Measurements from ENCODE around the gene TMEM126B. TPM values are rescaled to one million over a fixed set of nuclear protein-coding genes. Genes with fewer than 3 reads are reported as not detected.
A peak's percentile ranks its signal among the peaks of the same experiment; 100 is the strongest.

Gene TMEM126B
- total RNA-seq, 1 donor from 2014 or later, result 14.7 TPM

DNA sequence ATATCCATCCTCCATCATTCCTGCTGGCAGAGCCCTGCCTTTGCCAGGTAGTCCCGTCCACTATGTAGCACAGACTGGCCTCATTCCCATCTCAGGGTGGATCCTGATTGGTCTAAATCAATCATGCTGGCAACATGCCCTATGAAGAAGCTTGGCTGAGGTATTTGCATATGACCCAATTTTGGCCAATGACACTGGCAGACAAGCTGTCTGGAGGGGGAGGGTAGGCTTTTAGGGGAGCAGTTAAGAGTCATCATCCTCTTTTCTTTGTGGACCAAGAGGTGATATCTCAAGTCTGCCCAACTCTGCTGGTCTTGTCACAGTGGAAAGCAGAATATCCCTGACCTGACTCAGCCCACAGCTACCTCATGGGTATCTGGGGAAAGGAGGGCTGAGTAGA, 52.5 kb downstream of the TMEM126B start:
- ATAC-seq, result peak; percentile 43
- no peak for DNase-seq (ENCODE audit: low spot score)

DNA sequence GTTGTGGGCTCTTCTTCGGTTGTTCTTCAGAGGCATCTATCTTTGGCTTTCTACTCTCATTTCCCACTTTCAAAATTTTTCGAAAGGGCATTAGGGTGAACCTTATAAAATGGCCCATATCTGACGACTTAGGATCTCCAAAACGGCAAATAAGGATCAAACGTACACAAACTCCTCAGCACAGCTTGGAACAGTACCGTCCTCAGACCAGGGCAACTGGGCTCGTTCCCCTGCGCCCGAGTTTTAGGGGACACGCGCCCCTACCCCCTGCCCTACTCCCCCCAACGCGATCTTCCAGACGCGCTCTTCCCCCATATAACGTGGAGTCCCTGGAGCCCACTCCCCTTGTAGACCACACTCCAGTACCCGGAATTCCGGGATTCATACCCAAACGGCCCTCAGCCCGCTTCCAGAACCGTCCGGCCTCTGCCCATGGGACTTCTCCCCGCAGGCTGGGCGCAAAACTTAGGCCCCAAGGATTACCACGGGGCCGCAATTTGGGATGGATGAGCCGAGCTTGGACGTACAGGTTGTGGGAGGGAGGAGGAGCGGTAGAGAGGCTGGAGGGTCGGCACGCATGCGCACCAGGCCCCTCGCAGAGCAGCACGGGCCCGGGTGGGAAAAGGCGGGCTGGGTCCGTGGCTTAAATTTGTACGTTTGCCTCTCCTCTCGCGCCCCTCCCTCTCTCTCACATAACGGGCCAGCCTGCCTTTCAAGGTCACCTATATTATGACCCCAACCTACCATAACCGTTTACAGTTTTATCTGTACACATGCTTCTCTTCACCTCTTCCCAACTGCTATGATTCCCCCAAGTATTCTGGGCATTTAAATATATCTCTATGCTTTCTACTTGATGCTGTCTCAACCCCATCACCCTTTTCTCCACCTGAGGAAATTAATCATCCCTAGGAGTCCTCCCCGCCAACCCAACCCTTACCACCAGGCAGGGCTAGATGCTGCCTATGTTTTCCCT, 54.2 kb downstream of the TMEM126B start:
- DNase-seq (ENCODE audit: low spot score) (peak; percentile 58), ATAC-seq (peak; percentile 84)

GRCh38 chr11:85685125-85685819, 56.9 kb downstream of the TMEM126B start:
- ATAC-seq (peak; percentile 19), DNase-seq (ENCODE audit: low spot score) (no peak)

DNA sequence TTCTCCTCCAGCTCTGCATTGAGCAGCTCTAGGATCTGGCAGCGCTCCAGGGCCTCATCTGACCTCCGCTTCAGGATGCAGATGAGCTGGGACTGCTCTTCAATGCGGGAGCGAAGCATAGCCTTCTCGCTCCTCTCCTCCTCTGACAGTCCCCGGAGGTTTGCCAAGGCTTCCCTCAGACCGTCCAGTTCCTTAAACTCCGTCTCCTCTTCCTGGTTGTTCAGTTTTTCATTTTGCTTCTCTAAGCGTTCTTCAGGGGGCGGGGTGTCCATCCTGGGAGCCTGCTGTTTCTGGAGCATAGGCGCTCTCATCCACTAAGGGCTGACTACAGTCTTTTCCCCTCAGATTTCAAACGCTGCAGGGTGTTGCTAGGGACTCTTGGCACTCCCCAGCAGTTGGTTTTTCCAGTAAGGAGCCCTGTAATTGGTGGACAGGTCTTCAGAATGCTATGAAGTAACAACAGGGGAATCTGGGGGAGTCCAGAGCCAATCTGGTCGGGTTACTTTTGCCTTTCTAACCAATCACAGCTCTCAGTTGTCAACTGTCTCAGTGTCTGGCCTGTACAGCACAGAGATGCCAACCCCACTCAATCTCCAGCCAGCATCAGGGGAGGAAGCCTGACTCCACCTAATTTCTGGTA, 57.5 kb downstream of the TMEM126B start, which contains the start of gene CCDC89:
TSS of gene CCDC89 (minus strand) at position 376 of the 640 bp plus-strand sequence. CDS start at position 311, 65 bp downstream.
- peak; percentile 48 for DNase-seq (ENCODE audit: low spot score)
- peak; percentile 58 for ATAC-seq

Other genes starting within 250 kb of the TMEM126B start
- 4.7 TPM for gene DLG2, start 1.2 kb upstream of the TMEM126B start, total RNA-seq
- gene TMEM126A, start 19.4 kb downstream of the TMEM126B start, total RNA-seq, result 14.3 TPM
- 18.8 TPM for gene CREBZF, start 36.5 kb downstream of the TMEM126B start, total RNA-seq
- 0.28 TPM for gene CCDC89, start 57.6 kb downstream of the TMEM126B start, total RNA-seq
- 4.8 TPM for gene SYTL2, start 182.5 kb downstream of the TMEM126B start, total RNA-seq
- not detected for gene CCDC83, start 226.8 kb downstream of the TMEM126B start, total RNA-seq